OCI-LY7 (cell line): ENCODE measurements around the gene EIF4H.

Source experiments
- CTCF ChIP-seq: fragments of 200-600 bp; sonication (generic); conservative IDR thresholded peaks from 2 replicates; pipeline ENCODE4 v1.5.1; 2014; ENCODE audit warnings: mild to moderate bottlenecking, antibody characterized with exemption, low read length, moderate library complexity, mixed read lengths
- EZH2phosphoT487 ChIP-seq: fragments of 200-600 bp; sonication (generic); IDR thresholded peaks from 2 replicates; pipeline ENCODE4 v1.6.1; 2018; ENCODE audit warnings: low read depth, borderline replicate concordance, mild to moderate bottlenecking, mixed run types, antibody characterized with exemption, low read length, moderate library complexity, mixed read lengths

DNA sequence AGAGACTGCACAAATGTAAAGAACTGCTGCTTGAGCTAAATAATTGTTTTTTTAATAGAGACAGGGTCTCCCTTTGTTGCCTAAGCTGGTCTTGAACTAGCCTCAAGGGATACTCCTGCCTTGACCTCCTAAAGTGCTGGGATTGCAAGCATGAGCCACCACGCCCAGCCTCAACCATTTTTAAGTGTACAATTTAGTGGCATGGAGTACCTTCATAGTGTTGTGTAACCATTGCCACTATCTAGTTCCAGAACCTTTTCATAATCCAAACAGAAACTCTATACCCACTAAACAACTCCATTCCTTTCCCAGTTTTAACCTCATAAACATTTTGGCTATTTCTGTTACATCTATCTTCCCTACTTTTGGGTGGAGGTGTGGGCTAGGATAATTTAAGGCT is 6.7 kb downstream of the EIF4H start:
- TF ChIP-seq CTCF (no peak), EZH2phosphoT487 (no peak)
